B cell (primary cell): ENCODE measurements around the gene CATSPERZ. TPM values are rescaled to one million over a fixed set of nuclear protein-coding genes. Genes with fewer than 3 reads are reported as not detected.
"Not testable (repeated sequence)": the region's sequence is repeated elsewhere in the genome, so short reads cannot be mapped to it uniquely, and the experiment has no call there.

Experiments used
- ATAC-seq: fragments of 200-7000 bp; cut with Tn5 transposase; one replicate; pipeline ENCODE4 v1.10.0; 2021; ENCODE audit warnings: low read depth, mild to moderate bottlenecking, moderate number of reproducible peaks, moderate library complexity
- CTCF ChIA-PET: fragments of 350-600 bp; sonication (Branson Sonifier 250); formaldehyde crosslinking; loops from one replicate; lab custom pipeline; 2021; ENCODE audit warnings: antibody characterized with exemption, inconsistent platforms; lab: Charles Lee
- POLR2A ChIA-PET: fragments of 350-600 bp; sonication (Branson Sonifier 250); formaldehyde crosslinking; loops from one replicate; lab custom pipeline; 2021; ENCODE audit warnings: antibody characterized with exemption; lab: Charles Lee
- DNase-seq: peaks from one replicate; pipeline ENCODE4 v3.0.0; 2013
- H2AFZ ChIP-seq: 2 replicates; pipeline ENCODE4 v1.6.1; 2012; ENCODE audit warnings: mild to moderate bottlenecking, low read depth, low read length; ENCODE audit not compliant: insufficient read depth, poor library complexity, severe bottlenecking
- H3K27ac ChIP-seq, 2 donors: 1 replicate in 1 of 2; 2 replicates in 1 of 2; pipeline ENCODE4 v1.5.1; 2012 to 2013; ENCODE audit warnings: low read length in 2 of 2, mild to moderate bottlenecking in 2 of 2, moderate library complexity in 1 of 2
- H3K27me3 ChIP-seq, 4 experiments: fragments of 200-600 bp in 1 of 4; sonication (generic) in 1 of 4; replicated peaks in 1 of 4; 1 replicate in 2 of 4; 2 replicates in 2 of 4; pipeline versions ENCODE4 v1.6.1 to v1.7.0; 2013 to 2016; ENCODE audit warnings: low read length in 3 of 4, mild to moderate bottlenecking in 2 of 4, mixed read lengths in 1 of 4, moderate library complexity in 1 of 4; ENCODE audit not compliant: insufficient read depth in 4 of 4, control insufficient read depth in 3 of 4; ENCODE audit errors: control extremely low read depth in 1 of 4
- H3K36me3 ChIP-seq, 2 experiments: replicated peaks in 1 of 2; 1 replicate in 1 of 2; 2 replicates in 1 of 2; pipeline versions ENCODE4 v1.6.1 to v1.7.1; 2013; ENCODE audit warnings: low read length in 1 of 2; ENCODE audit not compliant: insufficient read depth in 2 of 2, control insufficient read depth in 1 of 2; ENCODE audit errors: control extremely low read depth in 1 of 2, extremely low read depth in 1 of 2
- H3K4me1 ChIP-seq, 2 donors: fragments of 200-600 bp in 1 of 2; sonication (generic) in 1 of 2; 1 replicate in 1 of 2; 2 replicates in 1 of 2; pipeline versions ENCODE4 v1.5.1 to v1.6.1; 2013 to 2017; ENCODE audit warnings: low read length in 2 of 2; ENCODE audit not compliant: control insufficient read depth in 2 of 2, insufficient read depth in 2 of 2
- H3K4me2 ChIP-seq: replicated peaks from 2 replicates; pipeline ENCODE3; 2012; ENCODE audit warnings: mild to moderate bottlenecking, low read depth, low read length; ENCODE audit not compliant: poor library complexity, severe bottlenecking
- H3K4me3 ChIP-seq, 5 experiments: fragments of 200-600 bp in 1 of 5; sonication (generic) in 1 of 5; 1 replicate in 3 of 5; 2 replicates in 2 of 5; pipeline versions ENCODE4 v1.5.1 to v1.7.0; 2011 to 2016; ENCODE audit warnings: low read length in 4 of 5, mild to moderate bottlenecking in 4 of 5, low read depth in 2 of 5, control low read depth in 1 of 5, moderate library complexity in 1 of 5; ENCODE audit not compliant: insufficient read depth in 1 of 5; ENCODE audit errors: control extremely low read depth in 1 of 5, extremely low read depth in 1 of 5
- H3K79me2 ChIP-seq: fragments of 200-600 bp; sonication (generic); one replicate; pipeline ENCODE4 v1.6.0; 2016; ENCODE audit warnings: low read length; ENCODE audit not compliant: control insufficient read depth, insufficient read depth
- H3K9ac ChIP-seq: fragments of 200-600 bp; sonication (generic); 2 replicates; pipeline ENCODE4 v1.6.1; 2017; ENCODE audit warnings: mild to moderate bottlenecking, low read length, moderate library complexity
- H3K9me3 ChIP-seq, 3 donors: one replicate each; pipeline versions ENCODE4 v1.6.1 to v1.7.1; 2013; ENCODE audit warnings: low read length in 2 of 3; ENCODE audit not compliant: control insufficient read depth in 2 of 3, insufficient read depth in 1 of 3; ENCODE audit errors: control extremely low read depth in 1 of 3
- H4K20me1 ChIP-seq: 2 replicates; pipeline ENCODE4 v1.6.0; 2012; ENCODE audit warnings: mild to moderate bottlenecking, low read length; ENCODE audit not compliant: insufficient read depth, control insufficient read depth, poor library complexity, severe bottlenecking
- H3K27ac Mint-ChIP-seq: one replicate; pipeline ENCODE4 v1.8.0; 2021; ENCODE audit warnings: mixed read lengths
- H3K27me3 Mint-ChIP-seq: one replicate; pipeline ENCODE4 v1.8.0; 2021; ENCODE audit warnings: mixed read lengths
- H3K4me1 Mint-ChIP-seq: one replicate; pipeline ENCODE4 v1.8.0; 2021; ENCODE audit warnings: mixed read lengths
- H3K4me3 Mint-ChIP-seq: one replicate; pipeline ENCODE4 v1.8.0; 2021; ENCODE audit warnings: mixed read lengths
- H3K9me3 Mint-ChIP-seq: one replicate; pipeline ENCODE4 v1.8.0; 2022; ENCODE audit warnings: mixed read lengths; ENCODE audit not compliant: insufficient read depth
- EZH2 ChIP-seq: IDR thresholded peaks from 2 replicates; pipeline ENCODE4 v1.6.1; 2012; ENCODE audit warnings: borderline replicate concordance, low read depth, mild to moderate bottlenecking, moderate library complexity, low read length; ENCODE audit not compliant: insufficient read depth, poor library complexity, severe bottlenecking
- WGBS: methylation state at CpG from one replicate; pipeline ENCODE4 v1.1.5; 2013; ENCODE audit warnings: missing lambda C conversion rate; ENCODE audit not compliant: insufficient coverage; 5-methylcytosine and 5-hydroxymethylcytosine counted together
- intact Hi-C: fragments of 100-400 bp; cut with micrococcal nuclease; formaldehyde crosslinking; loops from one replicate; pipeline ENCODE4 v1.10.0; 2022
- polyA plus RNA-seq: library from polyadenylated mRNA; depleted of rRNA; stranded (reverse); fragments of >200 nt; gene quantifications from 2 replicates; pipeline ENCODE4 v1.2.3, GENCODE V29; 2012
- total RNA-seq, 2 donors: library from RNA; stranded (reverse); fragments of 120-200 nt in 1 of 2; gene quantifications; 1 replicate in 1 of 2; 2 replicates in 1 of 2; pipeline versions ENCODE4 v1.2.3 to v1.2.4, GENCODE V29; 2013 to 2022
- TF ChIP-seq, protein P1 (sequence below): fragments of 200-600 bp; IDR thresholded peaks from one replicate; pipeline ENCODE4 v1.8.0; 2022; ENCODE audit warnings: antibody characterized with exemption, mild to moderate bottlenecking

Gene CATSPERZ
- total and polyA plus RNA-seq, 2 donors (not counting 1 experiment from before 2014, with no cell fraction given) = 0.39 TPM; not detected in 1

DNA sequence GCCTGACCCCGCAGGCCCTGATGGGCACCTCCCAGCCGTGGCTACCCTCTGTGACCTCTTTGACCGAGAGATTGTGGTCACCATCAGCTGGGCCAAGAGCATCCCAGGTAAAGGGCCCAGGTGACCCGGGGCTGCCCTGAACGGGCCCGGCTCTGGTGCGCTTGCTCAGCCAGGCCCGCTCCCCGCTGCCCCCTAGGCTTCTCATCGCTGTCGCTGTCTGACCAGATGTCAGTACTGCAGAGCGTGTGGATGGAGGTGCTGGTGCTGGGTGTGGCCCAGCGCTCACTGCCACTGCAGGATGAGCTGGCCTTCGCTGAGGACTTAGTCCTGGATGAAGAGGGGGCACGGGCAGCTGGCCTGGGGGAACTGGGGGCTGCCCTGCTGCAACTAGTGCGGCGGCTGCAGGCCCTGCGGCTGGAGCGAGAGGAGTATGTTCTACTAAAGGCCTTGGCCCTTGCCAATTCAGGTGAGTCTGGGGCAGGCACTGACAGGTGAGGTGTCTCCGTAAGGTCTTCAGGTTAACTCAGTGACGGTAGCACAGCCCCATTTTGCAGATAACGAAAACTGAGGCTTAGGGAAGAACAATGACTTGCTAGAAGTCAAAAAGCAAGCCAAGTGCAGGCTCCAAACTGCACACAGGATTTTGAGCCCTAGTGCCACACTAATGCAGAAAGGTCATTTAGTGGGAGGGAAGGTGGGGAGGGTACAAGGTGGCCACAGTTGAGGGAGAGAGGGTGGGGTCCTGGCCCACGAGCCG is 14.8 kb downstream of the CATSPERZ start:
- Histone ChIP-seq H3K27ac (no peak overlapping the region), H3K4me3 (no peak overlapping the region), H3K27me3 (no peaks in the 10 kb centered on the region), H2AFZ (no peak overlapping the region), H3K36me3 (peaks cover 0 to 32% of the 10 kb centered on the region in 2 experiments), H3K9me3 (no peaks in the 10 kb centered on the region), H3K79me2 (peaks cover 37% of the 10 kb centered on the region), H3K9ac (no peak overlapping the region), H3K4me2 (no peak overlapping the region), H3K4me1 (peaks cover 8 to 26% of the 10 kb centered on the region in 2 donors), H4K20me1 (peaks cover 21% of the 10 kb centered on the region)
- 96% methylated on average over 23 of the region's 24 CpGs for WGBS
- Mint-ChIP-seq H3K27ac (no peak overlapping the region), H3K27me3 (no peaks in the 10 kb centered on the region), H3K4me1 (peaks cover 32% of the 10 kb centered on the region), H3K4me3 (peak overlapping the region; percentile 10), H3K9me3 (no peaks in the 10 kb centered on the region)
- ATAC-seq (no peak), DNase-seq (no peak)
- CTCF ChIA-PET = interaction anchor here (0.6 to 1.7 kb wide), 3 partner anchors 10 to 116 kb away, joined by 3 to 5 read pairs (median 4); no protein-coding TSS in a partner anchor
- POLR2A ChIA-PET = interaction anchor here (0.6 kb wide), 1 partner anchor 19 kb away, joined by 4 read pairs; no protein-coding TSS in a partner anchor
- TF ChIP-seq, protein P1, sequence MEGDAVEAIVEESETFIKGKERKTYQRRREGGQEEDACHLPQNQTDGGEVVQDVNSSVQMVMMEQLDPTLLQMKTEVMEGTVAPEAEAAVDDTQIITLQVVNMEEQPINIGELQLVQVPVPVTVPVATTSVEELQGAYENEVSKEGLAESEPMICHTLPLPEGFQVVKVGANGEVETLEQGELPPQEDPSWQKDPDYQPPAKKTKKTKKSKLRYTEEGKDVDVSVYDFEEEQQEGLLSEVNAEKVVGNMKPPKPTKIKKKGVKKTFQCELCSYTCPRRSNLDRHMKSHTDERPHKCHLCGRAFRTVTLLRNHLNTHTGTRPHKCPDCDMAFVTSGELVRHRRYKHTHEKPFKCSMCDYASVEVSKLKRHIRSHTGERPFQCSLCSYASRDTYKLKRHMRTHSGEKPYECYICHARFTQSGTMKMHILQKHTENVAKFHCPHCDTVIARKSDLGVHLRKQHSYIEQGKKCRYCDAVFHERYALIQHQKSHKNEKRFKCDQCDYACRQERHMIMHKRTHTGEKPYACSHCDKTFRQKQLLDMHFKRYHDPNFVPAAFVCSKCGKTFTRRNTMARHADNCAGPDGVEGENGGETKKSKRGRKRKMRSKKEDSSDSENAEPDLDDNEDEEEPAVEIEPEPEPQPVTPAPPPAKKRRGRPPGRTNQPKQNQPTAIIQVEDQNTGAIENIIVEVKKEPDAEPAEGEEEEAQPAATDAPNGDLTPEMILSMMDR = no peak
- TF ChIP-seq EZH2 = no peak
- intact Hi-C loops = loop anchor here (5.0 kb wide), 1 partner anchor 427 kb away; the partner anchor contains the start of gene RASGRP2

DNA sequence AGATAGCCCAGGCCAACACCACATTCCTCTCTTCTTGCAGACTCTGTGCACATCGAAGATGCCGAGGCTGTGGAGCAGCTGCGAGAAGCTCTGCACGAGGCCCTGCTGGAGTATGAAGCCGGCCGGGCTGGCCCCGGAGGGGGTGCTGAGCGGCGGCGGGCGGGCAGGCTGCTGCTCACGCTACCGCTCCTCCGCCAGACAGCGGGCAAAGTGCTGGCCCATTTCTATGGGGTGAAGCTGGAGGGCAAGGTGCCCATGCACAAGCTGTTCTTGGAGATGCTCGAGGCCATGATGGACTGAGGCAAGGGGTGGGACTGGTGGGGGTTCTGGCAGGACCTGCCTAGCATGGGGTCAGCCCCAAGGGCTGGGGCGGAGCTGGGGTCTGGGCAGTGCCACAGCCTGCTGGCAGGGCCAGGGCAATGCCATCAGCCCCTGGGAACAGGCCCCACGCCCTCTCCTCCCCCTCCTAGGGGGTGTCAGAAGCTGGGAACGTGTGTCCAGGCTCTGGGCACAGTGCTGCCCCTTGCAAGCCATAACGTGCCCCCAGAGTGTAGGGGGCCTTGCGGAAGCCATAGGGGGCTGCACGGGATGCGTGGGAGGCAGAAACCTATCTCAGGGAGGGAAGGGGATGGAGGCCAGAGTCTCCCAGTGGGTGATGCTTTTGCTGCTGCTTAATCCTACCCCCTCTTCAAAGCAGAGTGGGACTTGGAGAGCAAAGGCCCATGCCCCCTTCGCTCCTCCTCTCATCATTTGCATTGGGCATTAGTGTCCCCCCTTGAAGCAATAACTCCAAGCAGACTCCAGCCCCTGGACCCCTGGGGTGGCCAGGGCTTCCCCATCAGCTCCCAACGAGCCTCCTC is 15.7 kb downstream of the CATSPERZ start:
- CTCF ChIA-PET = interaction anchor here (0.6 to 4.7 kb wide), 11 partner anchors 11 to 373 kb away, joined by 3 to 188 read pairs (median 16); partner anchors contain the start of genes CCDC88B, ESRRA, FERMT3 and RPS6KA4
- not testable (repeated sequence) for H3K9ac ChIP-seq, H3K27me3 ChIP-seq, H3K27me3 Mint-ChIP-seq, H3K9me3 Mint-ChIP-seq, H2AFZ ChIP-seq, H3K4me2 ChIP-seq, H3K9me3 ChIP-seq, DNase-seq, ATAC-seq, H3K4me3 ChIP-seq
- peak overlapping the region; percentile 99 to 100 for H3K27ac ChIP-seq
- H4K20me1 ChIP-seq = peaks cover 17% of the 10 kb centered on the region
- peak overlapping the region; percentile 100 for H3K27ac Mint-ChIP-seq
- POLR2A ChIA-PET = interaction anchor here (0.6 to 2.5 kb wide), 2 partner anchors 18 to 25 kb away, joined by 4 to 50 read pairs; partner anchors contain the start of gene CCDC88B
- H3K4me1 ChIP-seq = peaks cover 8 to 26% of the 10 kb centered on the region in 2 donors
- H3K4me1 Mint-ChIP-seq = peaks cover 35% of the 10 kb centered on the region
- intact Hi-C loops = loop anchor here (5.0 kb wide), 1 partner anchor 426 kb away; the partner anchor contains the start of gene RASGRP2
- H3K36me3 ChIP-seq = peaks cover 0 to 29% of the 10 kb centered on the region in 2 experiments
- 87% methylated on average over 21 of the region's 25 CpGs for WGBS
- H3K4me3 Mint-ChIP-seq = peak overlapping the region; percentile 98
- peaks cover 31% of the 10 kb centered on the region for H3K79me2 ChIP-seq
